CD4-positive, alpha-beta T cell treated with Interleukin-4 for 1 hour (primary cell): Measurements from ENCODE around the gene IL1RAPL2.
"Not testable (repeated sequence)": the region's sequence is repeated elsewhere in the genome, so short reads cannot be mapped to it uniquely, and the experiment has no call there.

Source experiments
- DNase-seq, 2 donors: peaks; one replicate each; pipeline ENCODE4 v3.0.0-alpha.2; 2020 to 2022

Gene IL1RAPL2

DNA sequence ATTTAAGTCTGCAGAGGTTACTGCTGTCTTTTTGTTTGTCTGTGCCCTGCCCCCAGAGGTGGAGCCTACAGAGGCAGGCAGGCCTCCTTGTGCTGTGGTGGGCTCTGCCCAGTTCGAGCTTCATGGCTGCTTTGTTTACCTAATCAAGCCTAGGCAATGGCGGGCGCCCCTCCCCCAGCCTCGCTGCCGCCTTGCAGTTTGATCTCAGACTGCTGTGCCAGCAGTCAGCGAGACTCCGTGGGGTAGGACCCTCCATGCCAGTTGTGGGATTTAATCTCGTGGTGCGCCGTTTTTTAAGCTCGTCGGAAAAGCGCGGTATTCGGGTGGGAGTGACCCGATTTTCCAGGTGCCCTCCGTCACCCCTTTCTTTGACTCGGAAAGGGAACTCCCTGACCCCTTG is 111.5 kb downstream of the IL1RAPL2 start:
- DNase-seq = not testable (repeated sequence)

DNA sequence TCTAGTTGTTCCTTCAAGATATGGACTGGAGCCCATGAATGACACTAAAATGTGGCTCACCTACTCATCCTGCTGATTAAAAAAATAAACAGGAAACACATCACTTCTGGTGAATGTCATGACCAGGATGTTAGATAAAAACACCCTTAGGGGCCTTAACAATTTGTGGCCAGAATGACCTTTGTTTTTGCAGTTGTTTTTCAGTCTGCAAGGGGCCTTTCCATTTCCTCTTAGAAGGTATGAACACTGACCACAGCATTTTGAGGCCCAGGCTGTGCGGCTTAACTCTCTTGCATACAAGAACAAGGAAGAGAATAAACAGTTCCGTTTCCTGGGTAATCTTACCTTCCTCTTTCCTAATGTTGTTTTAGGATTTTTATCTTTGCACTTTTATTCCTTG is 113.2 kb downstream of the IL1RAPL2 start:
- DNase-seq = no peak

GRCh38 chrX:104681214-104681613 is 115.2 kb downstream of the IL1RAPL2 start:
- DNase-seq = no peak

- no peak for DNase-seq
These were observed 118.1 kb downstream of the IL1RAPL2 start for GRCh38 chrX:104684077-104684476.

DNA sequence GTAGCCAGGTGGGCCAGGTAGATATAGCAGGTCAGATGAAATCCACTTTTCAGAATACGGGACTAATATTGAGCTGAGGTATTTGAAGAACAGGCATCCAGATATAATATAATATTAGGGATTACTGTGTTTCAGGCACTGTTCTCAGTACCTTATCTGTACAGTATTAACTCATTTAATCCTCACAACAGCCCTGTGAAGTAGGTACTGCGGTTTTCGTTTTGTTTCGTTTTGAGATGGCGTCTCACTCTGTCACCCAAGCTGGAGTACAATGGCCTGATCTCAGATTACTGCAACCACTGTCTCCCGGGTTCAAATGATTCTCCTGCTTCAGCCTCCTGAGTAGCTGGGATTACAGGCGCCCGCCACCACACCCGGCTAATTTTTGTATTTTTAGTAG is 129.6 kb downstream of the IL1RAPL2 start:
- DNase-seq = no peak

DNA sequence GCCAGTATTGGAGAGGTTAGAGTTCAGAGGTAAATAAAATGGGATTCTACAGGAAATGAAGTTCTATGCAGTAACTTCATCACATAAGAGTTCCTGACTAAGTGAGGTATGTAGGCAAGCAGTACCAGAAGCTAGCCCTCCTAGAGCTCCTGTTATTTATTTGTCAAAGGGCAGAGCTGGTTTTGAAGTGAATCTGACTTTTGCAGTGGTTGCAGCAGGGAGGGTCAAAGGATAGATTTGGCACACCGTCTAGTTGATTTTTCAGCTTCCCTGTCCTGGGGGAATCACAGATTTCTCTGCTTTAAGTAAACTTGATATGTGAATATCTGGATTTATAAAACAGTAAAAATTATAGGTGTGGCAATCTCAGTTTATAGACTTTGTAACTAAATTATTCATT is 130.7 kb downstream of the IL1RAPL2 start:
- no peak for DNase-seq

DNA sequence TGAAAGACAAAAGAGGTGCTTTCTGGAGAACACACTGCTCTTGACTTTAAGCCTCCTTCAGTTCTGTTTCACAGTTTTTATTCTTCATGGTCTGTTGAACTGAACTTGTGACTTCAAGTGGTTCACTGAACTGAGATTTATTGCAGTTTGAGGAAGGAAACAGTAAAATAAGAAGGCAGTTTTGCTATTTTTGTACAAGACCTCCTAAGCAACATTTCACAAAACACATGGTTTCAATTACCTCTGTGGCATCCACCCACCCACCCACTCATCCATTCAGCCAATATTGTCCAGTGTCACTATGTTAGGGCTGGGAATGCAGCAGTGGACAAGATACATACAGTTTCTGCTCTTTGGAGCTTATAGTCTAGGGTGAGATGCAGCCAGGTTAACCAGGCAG is 131.3 kb downstream of the IL1RAPL2 start:
- DNase-seq = no peak

DNA sequence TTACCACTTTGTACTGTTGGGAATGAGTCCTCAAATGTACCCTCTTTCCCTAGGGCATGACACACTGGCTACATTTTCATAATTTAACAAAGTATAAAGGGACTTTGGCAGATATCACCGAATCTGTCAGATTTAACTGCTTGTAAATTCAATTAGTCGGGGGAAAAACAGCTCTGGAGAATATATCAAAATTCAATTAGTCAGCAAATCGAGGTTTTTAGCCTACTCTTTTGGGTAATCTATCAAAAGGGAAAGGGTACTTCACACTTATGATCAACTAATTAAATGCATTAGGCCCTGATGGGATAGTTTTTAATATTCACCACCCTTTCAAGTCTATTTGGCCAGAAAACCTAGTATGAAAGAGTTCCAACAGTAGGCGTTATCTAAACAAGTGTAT is 141.0 kb downstream of the IL1RAPL2 start:
- no peak for DNase-seq

DNA sequence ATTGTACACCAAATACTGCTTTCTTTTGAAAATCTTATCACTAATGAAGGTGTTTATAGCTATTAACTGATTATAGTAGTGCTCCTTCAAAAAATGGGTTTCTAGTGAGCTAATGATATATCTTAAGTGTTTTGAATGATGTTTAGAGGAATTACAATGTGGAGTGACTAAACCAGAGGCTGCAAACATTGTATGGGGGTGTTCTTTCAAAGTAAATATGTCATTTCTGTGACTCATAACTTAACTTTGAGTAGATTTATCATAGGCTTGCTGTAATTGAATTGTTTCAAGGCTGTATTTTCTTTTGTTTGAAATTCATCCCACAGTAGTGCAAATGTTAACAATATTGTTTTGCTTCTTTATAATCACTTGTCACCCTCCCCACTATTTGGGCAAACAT is 141.6 kb downstream of the IL1RAPL2 start:
- no peak for DNase-seq

- no peak for DNase-seq
These were observed 146.5 kb downstream of the IL1RAPL2 start for GRCh38 chrX:104712515-104712914.

DNA sequence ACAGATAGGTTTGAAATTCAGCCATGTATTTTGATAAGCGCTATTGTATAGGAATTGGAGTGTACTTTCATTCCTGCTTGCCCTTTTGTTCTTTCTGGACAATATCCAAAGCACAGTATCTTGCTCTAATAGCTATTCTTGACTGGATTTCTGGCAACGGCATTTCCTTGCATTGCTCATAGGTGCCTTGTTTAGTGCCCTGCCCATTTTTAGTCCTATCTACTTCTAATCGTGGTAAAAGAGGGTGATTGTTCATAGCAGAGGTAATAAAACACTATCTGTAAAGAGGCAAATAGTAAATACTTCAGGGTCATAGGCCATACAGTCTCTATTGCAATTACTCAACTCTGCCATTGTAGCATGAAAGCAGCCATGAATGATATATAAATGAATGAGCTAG is 155.9 kb downstream of the IL1RAPL2 start:
- DNase-seq = no peak

DNA sequence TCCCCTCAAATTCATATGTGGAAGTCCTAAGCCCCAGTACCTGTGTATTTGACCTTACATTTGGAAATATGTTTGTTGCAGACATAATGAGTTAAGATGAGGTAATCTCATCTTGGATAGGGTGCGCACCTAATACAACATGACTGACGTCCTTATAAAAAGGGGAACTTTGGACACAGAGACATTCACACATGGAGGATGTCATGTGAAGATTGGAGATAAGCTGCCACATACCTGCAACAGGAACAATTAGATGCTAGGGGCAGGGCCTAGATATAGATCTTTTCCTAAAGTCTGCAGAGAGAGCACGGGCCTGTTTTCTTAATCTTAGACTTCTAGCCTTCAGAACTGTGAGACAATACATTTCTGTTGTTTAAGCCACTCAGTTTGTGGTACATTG is 162.5 kb downstream of the IL1RAPL2 start:
- DNase-seq = no peak

DNA sequence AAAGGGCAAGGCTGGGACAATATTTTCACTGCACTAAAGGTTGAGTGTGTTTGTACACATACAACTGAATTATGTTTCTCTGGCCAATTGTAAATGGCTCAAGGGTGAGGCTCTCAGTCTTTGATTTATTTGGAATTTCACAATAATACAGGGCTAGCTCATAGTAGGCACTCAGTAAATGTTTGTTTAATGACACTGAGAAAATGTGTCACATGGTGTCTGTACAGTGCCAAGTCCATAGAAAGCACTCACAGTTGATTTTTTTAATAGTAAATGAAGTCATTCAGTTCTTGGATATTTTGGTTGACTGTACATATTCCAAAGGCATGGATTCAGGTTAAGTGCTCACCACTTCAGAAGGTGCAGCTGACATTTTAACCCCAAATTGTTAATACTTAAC is 176.4 kb downstream of the IL1RAPL2 start:
- DNase-seq = no peak

- DNase-seq = no peak
These were observed 179.2 kb downstream of the IL1RAPL2 start for GRCh38 chrX:104745152-104745551.

GRCh38 chrX:104749951-104750610 is 184.1 kb downstream of the IL1RAPL2 start:
- no peak for DNase-seq

- no peak for DNase-seq
These were observed 196.6 kb downstream of the IL1RAPL2 start for GRCh38 chrX:104762641-104763040.

DNA sequence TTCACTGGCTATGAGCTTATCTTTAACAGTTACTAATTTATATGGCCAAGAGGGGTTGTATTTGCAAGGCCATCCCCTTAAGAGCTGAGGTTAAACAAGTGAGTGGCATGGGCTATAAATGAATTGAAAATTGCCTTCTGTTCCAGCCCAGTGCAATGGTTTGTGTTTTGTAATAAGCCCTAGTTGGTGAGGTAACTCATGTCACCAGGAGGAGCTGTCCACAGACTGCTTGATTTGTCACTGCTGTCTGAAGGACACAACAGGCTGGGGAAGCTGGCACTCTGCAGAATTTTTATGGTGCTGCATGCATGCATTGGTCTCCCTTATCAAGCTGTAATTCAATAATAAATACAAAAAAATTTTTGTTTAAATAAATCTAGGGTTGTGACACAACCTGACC is 223.8 kb downstream of the IL1RAPL2 start:
- DNase-seq = no peak

DNA sequence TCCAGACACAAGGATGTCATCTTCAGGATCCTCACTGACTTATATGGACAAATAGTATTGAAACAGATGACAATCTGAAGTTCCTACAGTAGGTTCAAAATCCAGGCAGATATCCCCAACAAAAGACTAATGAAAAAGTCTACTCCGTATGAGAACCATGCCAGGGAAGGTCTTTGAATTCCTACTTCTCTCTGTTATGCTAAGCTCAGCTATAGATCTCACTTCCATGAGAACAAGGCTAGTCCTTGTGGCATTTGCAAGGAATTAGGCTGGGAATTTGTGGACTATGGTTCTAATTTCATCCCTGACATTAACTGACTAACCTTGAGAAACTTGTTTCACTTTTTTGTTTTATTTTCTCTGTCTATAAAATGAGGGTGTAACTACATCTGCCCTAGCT is 229.8 kb downstream of the IL1RAPL2 start:
- DNase-seq = no peak

- DNase-seq = no peak
These were observed 237.2 kb downstream of the IL1RAPL2 start for GRCh38 chrX:104803219-104803618.

- no peak for DNase-seq
These were observed 240.3 kb downstream of the IL1RAPL2 start for GRCh38 chrX:104806346-104806745.

GRCh38 chrX:104833401-104833800 is 267.4 kb downstream of the IL1RAPL2 start:
- DNase-seq = no peak

GRCh38 chrX:104842646-104843045 is 276.6 kb downstream of the IL1RAPL2 start:
- no peak for DNase-seq

DNA sequence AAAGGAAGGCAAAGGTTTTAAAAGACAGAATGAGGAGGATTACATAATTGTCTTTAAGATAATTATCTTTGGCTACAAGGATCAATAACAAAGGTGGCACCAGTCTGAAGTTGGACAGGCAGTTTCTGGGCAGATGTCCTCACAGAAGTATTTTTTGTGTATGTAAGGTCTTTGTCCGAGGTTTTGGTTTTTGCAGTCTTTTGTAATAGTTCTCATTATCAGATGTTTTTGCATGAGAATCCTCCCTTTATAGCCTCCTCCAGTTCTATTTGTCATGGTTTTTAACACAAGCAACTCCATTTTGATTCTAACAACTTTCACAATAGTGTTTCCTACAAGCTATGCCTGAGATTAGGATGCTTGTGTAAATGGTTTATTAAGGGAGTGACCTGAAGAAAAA is 286.2 kb downstream of the IL1RAPL2 start:
- DNase-seq = no peak

- no peak for DNase-seq
These were observed 288.2 kb downstream of the IL1RAPL2 start for GRCh38 chrX:104854188-104854587.

DNA sequence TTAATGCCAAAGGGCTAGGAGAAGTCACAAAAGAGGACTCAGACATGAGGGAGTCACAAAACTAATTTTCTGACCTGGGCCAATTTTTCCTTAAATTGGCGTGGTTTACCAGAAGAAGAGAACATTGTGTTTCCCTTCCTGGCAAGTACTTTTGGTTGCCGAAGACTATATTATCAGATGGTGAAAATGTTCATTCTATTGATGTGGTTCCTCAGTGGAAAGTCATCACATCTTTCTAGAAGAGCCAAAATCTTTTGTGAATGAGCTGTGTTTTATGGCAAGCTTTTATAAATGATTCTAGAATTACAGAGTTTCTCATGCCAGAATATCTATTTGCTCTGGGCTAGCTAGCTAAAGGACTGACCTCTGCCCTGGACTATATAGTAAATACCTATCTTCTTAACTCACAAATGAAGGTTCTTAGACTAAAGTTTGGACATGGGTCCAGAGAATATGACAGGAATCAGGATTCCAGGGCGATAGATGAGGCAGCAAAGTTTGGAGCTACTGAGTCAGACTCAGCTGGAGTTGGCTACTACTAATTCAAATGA is 288.9 kb downstream of the IL1RAPL2 start:
- DNase-seq = no peak
